NCI-H2029 treated with DMSO at 0.1 percent for 48 hours (cell line): ENCODE results near the gene UBA5.

ENCODE experiments used
- DNase-seq: peaks from one replicate; lab custom pipeline; 2025; lab: John Stamatoyannopoulos, UW

Gene UBA5

GRCh38 chr3:132716372-132716771 is 56.2 kb downstream of the UBA5 start:
- no peak for DNase-seq

DNA sequence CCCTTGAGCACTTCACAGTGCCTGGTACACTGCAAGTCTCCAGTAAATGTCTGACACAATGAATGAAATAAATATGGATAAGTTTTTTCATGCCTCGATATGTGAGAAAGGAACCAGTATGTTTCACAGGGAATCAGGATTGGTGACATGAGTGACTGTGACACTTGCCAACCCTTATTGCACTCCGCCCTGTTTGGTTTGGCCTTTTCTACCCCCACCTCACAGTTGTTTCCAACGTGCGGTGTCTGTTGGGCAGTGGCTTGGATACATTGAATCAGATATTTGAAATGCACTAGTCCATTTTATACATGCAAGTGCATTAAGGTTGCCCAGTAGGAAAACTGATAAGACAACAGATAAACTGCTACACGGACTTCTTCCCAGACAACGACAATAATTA is 60.1 kb downstream of the UBA5 start:
- no peak for DNase-seq

DNA sequence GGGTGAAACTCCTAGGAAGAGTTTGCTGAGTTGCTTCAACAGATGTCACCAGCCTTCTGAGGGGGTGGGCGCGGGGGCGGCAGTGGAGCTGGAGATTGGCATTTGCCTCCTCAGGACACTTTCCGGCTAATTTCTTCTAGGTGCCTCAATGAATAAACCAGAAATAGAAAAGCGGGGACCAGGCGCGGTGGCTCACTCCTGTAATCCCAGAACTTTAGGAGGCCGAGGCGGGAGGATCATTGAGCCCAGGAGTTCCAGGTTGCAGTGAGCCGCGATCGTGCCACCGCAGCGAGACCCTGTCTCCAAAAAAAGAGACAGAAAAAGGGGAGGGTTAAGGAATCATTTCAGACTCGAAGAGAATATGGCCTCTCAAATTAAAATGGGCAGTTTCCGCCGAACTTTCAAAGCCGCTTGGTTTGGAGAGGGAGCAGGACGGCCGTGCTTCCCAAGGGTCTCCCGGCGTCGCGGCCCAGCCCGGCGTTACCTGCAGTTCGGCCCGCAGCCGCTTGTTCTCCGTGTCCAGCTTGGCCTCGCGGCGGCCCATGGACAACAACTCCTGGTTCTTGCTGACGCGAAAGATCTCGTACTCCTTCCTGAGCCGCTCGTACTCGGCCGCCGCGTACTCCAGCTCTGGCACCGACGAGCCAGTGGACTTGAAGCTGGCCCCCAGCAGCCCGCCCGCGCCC is 61.5 kb downstream of the UBA5 start:
- DNase-seq = peak; percentile 3

GRCh38 chr3:132722165-132723023 is 62.3 kb downstream of the UBA5 start, which contains the start of gene NPHP3:
NPHP3 (minus strand) TSS chr3:132722409; CDS start chr3:132722355, 54 bp downstream.
- DNase-seq = peak; percentile 88

DNA sequence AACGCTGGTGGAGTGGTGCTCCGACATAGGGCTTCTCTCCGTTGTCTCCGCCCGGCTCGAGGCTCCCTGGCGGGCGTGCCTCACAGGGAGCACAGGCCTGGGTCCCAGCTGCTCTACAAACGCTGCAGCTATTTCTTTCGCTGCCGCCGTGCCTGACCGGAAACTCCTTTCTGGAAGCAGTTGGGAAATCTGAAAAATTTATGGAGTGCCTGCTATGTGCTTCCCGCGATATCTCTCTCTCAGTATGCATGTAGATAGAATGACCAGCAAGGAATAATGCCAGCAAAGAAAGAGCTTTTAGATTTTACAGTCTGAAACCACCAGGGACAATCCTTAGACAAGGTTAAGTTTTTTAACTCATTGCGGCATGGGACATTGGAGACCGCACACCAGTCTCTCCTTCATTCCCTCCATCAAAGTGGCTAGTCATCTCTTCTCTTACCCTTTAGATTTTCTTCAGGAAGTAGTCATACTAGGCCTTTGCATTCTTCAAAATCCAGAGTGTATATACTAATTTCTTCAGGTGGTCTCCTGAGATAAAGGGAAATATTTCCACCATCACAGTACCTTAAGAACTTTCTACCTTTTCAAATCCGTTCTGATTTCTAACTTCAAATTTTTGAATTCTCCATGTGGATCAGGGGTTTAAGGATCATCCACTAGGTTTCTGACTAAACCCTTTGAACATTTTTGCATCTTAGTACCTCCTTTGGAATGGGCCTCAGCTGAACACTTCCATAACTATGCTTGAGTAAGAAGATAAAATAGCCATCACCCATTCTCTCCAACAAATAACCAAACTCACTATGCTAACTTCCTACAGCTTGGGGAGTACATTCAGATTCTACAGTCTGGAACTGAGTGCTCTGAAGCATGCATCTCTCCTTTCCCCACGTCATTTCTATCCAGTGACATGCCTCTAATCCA is 63.2 kb downstream of the UBA5 start:
- no peak for DNase-seq

DNA sequence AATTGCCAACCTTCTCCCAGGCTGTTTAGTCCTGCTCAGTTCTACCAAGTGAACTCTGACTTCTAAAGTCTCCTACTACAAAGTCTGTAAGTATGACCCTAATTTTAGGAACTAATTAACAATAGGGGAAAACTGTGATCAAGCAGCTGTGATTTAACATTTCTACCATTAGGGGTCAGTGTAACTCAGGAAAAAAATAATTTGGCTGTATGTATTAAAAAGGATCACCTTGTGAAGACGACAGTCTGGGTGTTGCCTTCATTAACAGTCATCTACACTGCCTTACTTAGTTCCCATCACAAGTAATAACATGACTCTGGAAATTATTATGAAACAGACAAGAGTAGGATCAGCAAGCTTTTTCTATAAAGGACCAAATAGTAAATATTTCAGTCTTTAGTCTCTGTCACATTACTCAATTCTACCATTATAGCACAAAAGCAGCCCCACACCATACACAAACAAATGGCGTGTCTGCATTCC is 66.3 kb downstream of the UBA5 start:
- DNase-seq = peak; percentile 65
